Tibial nerve (tissue), 4 donors: ENCODE data around the gene SLC2A2. TPM values are rescaled to one million over a fixed set of nuclear protein-coding genes. Genes with fewer than 3 reads are reported as not detected.

Source experiments
- DNase-seq, 2 donors: peaks; one replicate each; pipeline ENCODE4 v3.0.0-alpha.2; 2019; ENCODE audit warnings: low spot score in 2 of 2
- H3K27ac ChIP-seq, 4 donors: fragments of 200-600 bp; sonication (generic) in 3 of 4; one replicate each; pipeline ENCODE4 v1.5.1; 2017 to 2019; ENCODE audit warnings: mild to moderate bottlenecking in 1 of 4
- H3K27me3 ChIP-seq, 2 donors: fragments of 200-600 bp; sonication (generic) in 1 of 2; one replicate each; pipeline versions ENCODE4 v1.5.1 to v1.6.0; 2017 to 2019
- H3K36me3 ChIP-seq, 3 donors: fragments of 200-600 bp; sonication (generic); one replicate each; pipeline ENCODE4 v1.5.1; 2018 to 2019
- H3K4me1 ChIP-seq, 4 donors: fragments of 200-600 bp; sonication (generic) in 3 of 4; one replicate each; pipeline ENCODE4 v1.5.1; 2017 to 2019
- H3K4me3 ChIP-seq, 4 donors: fragments of 200-600 bp; sonication (generic) in 3 of 4; one replicate each; pipeline ENCODE4 v1.5.1; 2017 to 2019; ENCODE audit warnings: mild to moderate bottlenecking in 1 of 4, moderate library complexity in 1 of 4
- H3K9me3 ChIP-seq, 4 donors: fragments of 200-600 bp; sonication (generic) in 3 of 4; one replicate each; pipeline ENCODE4 v1.5.1; 2017 to 2019
- CTCF ChIP-seq, 5 experiments: fragments of 200-600 bp in 3 of 5; fragments of 450-650 bp in 2 of 5; sonication (generic) in 3 of 5; IDR thresholded peaks; one replicate each; pipeline ENCODE4 v1.5.1; 2016 to 2019; ENCODE audit warnings: antibody characterized with exemption in 5 of 5, mild to moderate bottlenecking in 3 of 5, moderate library complexity in 2 of 5
- EP300 ChIP-seq, 2 donors: sonication (generic); formaldehyde crosslinking; IDR thresholded peaks; one replicate each; pipeline ENCODE4 v1.6.1; 2017; ENCODE audit warnings: antibody characterized with exemption in 2 of 2, mild to moderate bottlenecking in 1 of 2
- POLR2A ChIP-seq, 2 donors: fragments of 450-650 bp; IDR thresholded peaks; one replicate each; pipeline ENCODE4 v1.6.1; 2017; ENCODE audit warnings: antibody characterized with exemption in 2 of 2, mild to moderate bottlenecking in 2 of 2, moderate library complexity in 2 of 2
- WGBS, 2 donors: methylation state at CpG; one replicate each; pipeline ENCODE4 v1.1.5; 2018; 5-methylcytosine and 5-hydroxymethylcytosine counted together
- small RNA-seq: library from RNA; depleted of rRNA; stranded (forward); fragments of <200 nt; gene quantifications from one replicate; pipeline ENCODE3, GENCODE V24; 2016
- total RNA-seq, 4 donors: library from RNA; depleted of rRNA; stranded (reverse); fragments of >200 nt; gene quantifications; one replicate each; pipeline ENCODE4 v1.1.0, GENCODE V29; 2016

Gene SLC2A2
- total RNA-seq, 4 donors from 2014 or later: not detected

- no peaks in the 10 kb centered on the region for H3K4me1 ChIP-seq
These were observed 72.8 kb downstream of the SLC2A2 start for GRCh38 chr3:170953736-170954135.

DNA sequence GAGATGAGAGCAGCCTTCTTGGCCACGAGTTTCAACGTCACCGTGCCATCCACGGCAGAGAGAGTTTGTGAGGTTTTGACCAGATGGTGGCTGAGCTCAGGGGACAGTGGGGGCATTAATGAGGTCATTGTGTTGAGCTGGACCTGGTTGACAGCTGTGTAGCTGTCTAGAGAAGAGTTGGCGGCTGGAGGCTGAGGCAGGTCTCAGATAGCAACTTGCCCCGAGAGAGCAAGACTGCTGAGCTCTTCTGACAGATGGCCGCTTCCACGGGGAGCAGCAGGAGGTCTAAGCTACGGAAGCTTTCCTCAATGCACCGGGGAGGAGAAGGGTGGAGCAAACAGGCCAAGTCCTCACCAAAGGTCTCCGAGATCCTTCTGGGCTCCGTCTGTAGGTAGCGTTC, 73.3 kb downstream of the SLC2A2 start:
- Histone ChIP-seq H3K4me1 (no peaks in the 10 kb centered on the region), H3K27me3 (no peaks in the 10 kb centered on the region), H3K27ac (no peak overlapping the region), H3K9me3 (no peaks in the 10 kb centered on the region), H3K4me3 (no peak overlapping the region), H3K36me3 (no peaks in the 10 kb centered on the region)
- TF ChIP-seq CTCF (IDR thresholded peaks at IDR 0.05): no peak
- TF ChIP-seq EP300 (IDR thresholded peaks at IDR 0.05): no peak
- TF ChIP-seq POLR2A (IDR thresholded peaks at IDR 0.05): no peak
- 81 to 86% methylated on average over 13 of the region's 13 CpGs for WGBS, 2 donors
- DNase-seq: no peak

More at GRCh38 chr3:170953736-170954135, 72.8 kb downstream of the SLC2A2 start:
- TF ChIP-seq CTCF (IDR thresholded peaks at IDR 0.05): no peak
- no peak for TF ChIP-seq POLR2A (IDR thresholded peaks at IDR 0.05)
- TF ChIP-seq EP300 (IDR thresholded peaks at IDR 0.05): no peak
- WGBS, 2 donors: 42 to 48% methylated on average over 12 of the region's 12 CpGs
- H3K9me3 ChIP-seq: no peaks in the 10 kb centered on the region
- H3K27me3 ChIP-seq: no peaks in the 10 kb centered on the region
- H3K4me3 ChIP-seq: no peak overlapping the region
- H3K27ac ChIP-seq: no peak overlapping the region
- DNase-seq: no peak
- no peaks in the 10 kb centered on the region for H3K36me3 ChIP-seq

GRCh38 chr3:170949211-170949610, 77.3 kb downstream of the SLC2A2 start:
- DNase-seq: no peak
- H3K27ac ChIP-seq: no peak overlapping the region
- WGBS, 2 donors: 83 to 94% methylated on average over 2 of the region's 2 CpGs
- TF ChIP-seq CTCF (IDR thresholded peaks at IDR 0.05): no peak
- TF ChIP-seq POLR2A (IDR thresholded peaks at IDR 0.05): no peak
- TF ChIP-seq EP300 (IDR thresholded peaks at IDR 0.05): no peak
- H3K9me3 ChIP-seq: peaks cover 0 to 7% (median 0%) of the 10 kb centered on the region in 4 donors
- no peak overlapping the region for H3K4me3 ChIP-seq
- H3K4me1 ChIP-seq: no peaks in the 10 kb centered on the region
- no peaks in the 10 kb centered on the region for H3K27me3 ChIP-seq
- H3K36me3 ChIP-seq: no peaks in the 10 kb centered on the region

- Histone ChIP-seq H3K4me3 (no peak overlapping the region), H3K4me1 (no peaks in the 10 kb centered on the region), H3K27ac (no peak overlapping the region), H3K36me3 (no peaks in the 10 kb centered on the region), H3K27me3 (no peaks in the 10 kb centered on the region), H3K9me3 (peaks cover 0 to 7% (median 0%) of the 10 kb centered on the region in 4 donors)
- TF ChIP-seq EP300 (IDR thresholded peaks at IDR 0.05) (no peak), POLR2A (IDR thresholded peaks at IDR 0.05) (no peak), CTCF (IDR thresholded peaks at IDR 0.05) (no peak)
- no peak for DNase-seq
- WGBS, 2 donors: 95 to 96% methylated on average over 9 to 19 of the region's 25 CpGs
These were observed 79.3 kb downstream of the SLC2A2 start for GRCh38 chr3:170947018-170947769.

Small RNAs within 50 kb of the gene (small RNA-seq; reads per million reads assigned to genes)
- not detected for gene RNU1-70P

Other genes with a start within 250 kb of the SLC2A2 start
- 10 to 100 TPM; 59.0 to 96.6 (median 88.2) TPM for gene RPL22L1, start 156.5 kb downstream of the SLC2A2 start, total RNA-seq
- 10 to 100 TPM in 1 of 4 donors, 1 to 10 TPM in 3; 3.6 to 12.6 (median 6.5) TPM for gene EIF5A2, start 118.1 kb downstream of the SLC2A2 start, total RNA-seq